Mammary epithelial cell (primary cell): ENCODE results near the gene WBP1L.

Experiments used
- CTCF ChIP-seq, 2 donors: IDR thresholded peaks in 1 of 2; conservative IDR thresholded peaks in 1 of 2; 2 replicates each; pipeline ENCODE4 v1.5.1; 2011 to 2012; ENCODE audit warnings: inconsistent platforms in 2 of 2, low read length in 2 of 2, mild to moderate bottlenecking in 2 of 2, control low read depth in 1 of 2, low read depth in 1 of 2; ENCODE audit not compliant: insufficient read depth in 1 of 2; ENCODE audit errors: extremely low read depth in 1 of 2
- EZH2 ChIP-seq: IDR thresholded peaks from 2 replicates; pipeline ENCODE4 v1.6.1; 2012; ENCODE audit warnings: low read length, inconsistent platforms, borderline replicate concordance

DNA sequence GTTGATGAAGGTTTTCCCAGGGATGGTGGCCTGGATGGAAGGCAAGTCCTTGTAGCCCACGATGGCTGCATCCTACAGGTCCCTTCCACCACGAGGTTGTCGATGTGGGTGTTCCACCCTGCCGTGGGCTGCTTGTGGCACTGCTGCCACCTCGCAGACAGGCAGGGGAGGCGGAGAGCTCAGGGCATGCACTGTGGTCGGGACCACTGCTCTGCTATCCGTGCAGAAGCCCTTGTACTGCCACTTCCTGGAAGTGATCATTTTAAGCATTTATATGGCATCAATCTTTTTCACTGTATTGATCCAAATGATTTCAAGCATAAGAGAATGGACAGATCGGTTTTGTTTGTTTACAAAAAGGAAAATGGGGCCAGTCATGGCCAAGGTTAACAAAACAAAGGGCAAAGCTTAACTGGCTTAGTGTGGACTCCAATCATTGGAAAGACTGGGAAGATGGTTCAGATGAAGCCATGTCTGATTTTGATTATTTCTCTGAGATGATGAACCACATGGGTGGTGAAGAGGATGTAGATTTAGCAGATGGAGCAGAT lies 101.7 kb downstream of the WBP1L start:
- TF ChIP-seq CTCF (conservative IDR thresholded peaks at IDR 0.05 in 1 of 2, IDR thresholded peaks at IDR 0.05 in 1 of 2; ENCODE audit: extremely low read depth in 1 of 2, insufficient read depth in 1 of 2, low read depth in 1 of 2, low read length in 2 of 2) (no peak), EZH2 (no peak)
